AG04449 (cell line): ENCODE data around the gene BCOR.

Experiments
- CTCF ChIA-PET: fragments of 350-600 bp; formaldehyde crosslinking; extraction: SDS; loops from one replicate; lab custom pipeline; 2021; ENCODE audit warnings: antibody characterized with exemption; lab: Yijun Ruan, JAX
- POLR2A ChIA-PET: fragments of 400-600, 350-600 bp; formaldehyde crosslinking; extraction: SDS; loops from one replicate; lab custom pipeline; 2020; ENCODE audit warnings: antibody characterized with exemption, inconsistent platforms; lab: Yijun Ruan, JAX
- DNase-seq: peaks from one replicate; pipeline ENCODE4 v3.0.0-alpha.2; 2010; ENCODE audit warnings: low read depth, low spot score
- H3K4me3 ChIP-seq: 2 replicates; pipeline ENCODE4 v1.5.1; 2011; ENCODE audit warnings: low read depth, mild to moderate bottlenecking, control low read depth, low read length
- TF ChIP-seq, protein P1 (sequence below): IDR thresholded peaks from one replicate; pipeline ENCODE4 v1.5.1; 2011; ENCODE audit warnings: mild to moderate bottlenecking, moderate library complexity, low read length, control low read depth, inconsistent platforms; ENCODE audit not compliant: insufficient read depth; ENCODE audit errors: missing control alignments

Gene BCOR

DNA sequence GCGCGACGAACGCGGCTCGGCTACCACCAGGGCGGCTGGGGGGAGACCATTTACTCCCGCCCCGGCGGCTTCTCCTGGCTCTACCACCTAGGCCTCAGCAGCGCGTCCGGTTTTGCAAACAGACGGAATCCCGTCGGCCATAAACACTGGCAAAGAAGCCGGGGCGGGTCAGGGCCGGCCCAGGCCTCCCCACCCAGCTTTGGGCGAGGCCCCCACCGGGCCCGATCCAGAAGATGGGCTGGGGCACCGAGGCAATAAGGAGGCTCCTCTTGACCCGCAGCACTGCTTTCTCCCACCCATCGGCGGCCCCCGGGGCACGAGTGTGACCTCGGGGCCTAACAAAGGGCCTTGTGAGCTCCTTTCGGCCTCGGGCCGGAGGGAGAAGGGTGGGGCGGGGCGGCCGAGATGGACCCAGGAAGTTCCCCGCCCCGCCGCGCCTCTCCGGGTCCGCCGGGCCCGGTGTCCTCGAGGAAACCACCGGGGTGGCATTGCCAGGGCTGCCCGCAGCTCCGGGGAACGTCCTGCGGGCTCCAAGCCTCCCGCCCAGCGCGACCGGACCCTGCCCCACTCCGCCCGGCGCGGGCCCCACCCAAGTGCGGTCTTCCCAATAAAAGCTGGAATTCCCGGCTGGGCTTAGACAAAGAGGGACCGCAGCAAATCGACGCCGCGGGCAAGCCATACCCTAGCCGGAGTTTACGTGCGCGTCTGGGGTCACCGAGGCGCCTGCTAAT lies 5.9 kb downstream of the BCOR start:
- CTCF ChIA-PET: no interaction called here
- no peak overlapping the region for H3K4me3 ChIP-seq
- DNase-seq: no peak
- TF ChIP-seq, protein P1, sequence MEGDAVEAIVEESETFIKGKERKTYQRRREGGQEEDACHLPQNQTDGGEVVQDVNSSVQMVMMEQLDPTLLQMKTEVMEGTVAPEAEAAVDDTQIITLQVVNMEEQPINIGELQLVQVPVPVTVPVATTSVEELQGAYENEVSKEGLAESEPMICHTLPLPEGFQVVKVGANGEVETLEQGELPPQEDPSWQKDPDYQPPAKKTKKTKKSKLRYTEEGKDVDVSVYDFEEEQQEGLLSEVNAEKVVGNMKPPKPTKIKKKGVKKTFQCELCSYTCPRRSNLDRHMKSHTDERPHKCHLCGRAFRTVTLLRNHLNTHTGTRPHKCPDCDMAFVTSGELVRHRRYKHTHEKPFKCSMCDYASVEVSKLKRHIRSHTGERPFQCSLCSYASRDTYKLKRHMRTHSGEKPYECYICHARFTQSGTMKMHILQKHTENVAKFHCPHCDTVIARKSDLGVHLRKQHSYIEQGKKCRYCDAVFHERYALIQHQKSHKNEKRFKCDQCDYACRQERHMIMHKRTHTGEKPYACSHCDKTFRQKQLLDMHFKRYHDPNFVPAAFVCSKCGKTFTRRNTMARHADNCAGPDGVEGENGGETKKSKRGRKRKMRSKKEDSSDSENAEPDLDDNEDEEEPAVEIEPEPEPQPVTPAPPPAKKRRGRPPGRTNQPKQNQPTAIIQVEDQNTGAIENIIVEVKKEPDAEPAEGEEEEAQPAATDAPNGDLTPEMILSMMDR: no peak
- POLR2A ChIA-PET: no interaction called here

- no peak overlapping the region for H3K4me3 ChIP-seq
These were observed 6.8 kb downstream of the BCOR start for GRCh38 chrX:40090961-40091360.

GRCh38 chrX:40090050-40090804 lies 7.5 kb downstream of the BCOR start:
- TF ChIP-seq, protein P1: no peak
- ChIA-PET POLR2A (no interaction called here), CTCF (no interaction called here)
- H3K4me3 ChIP-seq: no peak overlapping the region
- DNase-seq: no peak

More at GRCh38 chrX:40090961-40091360, 6.8 kb downstream of the BCOR start:
- DNase-seq: no peak
- ChIA-PET POLR2A (no interaction called here), CTCF (no interaction called here)
- TF ChIP-seq, protein P1: no peak

DNA sequence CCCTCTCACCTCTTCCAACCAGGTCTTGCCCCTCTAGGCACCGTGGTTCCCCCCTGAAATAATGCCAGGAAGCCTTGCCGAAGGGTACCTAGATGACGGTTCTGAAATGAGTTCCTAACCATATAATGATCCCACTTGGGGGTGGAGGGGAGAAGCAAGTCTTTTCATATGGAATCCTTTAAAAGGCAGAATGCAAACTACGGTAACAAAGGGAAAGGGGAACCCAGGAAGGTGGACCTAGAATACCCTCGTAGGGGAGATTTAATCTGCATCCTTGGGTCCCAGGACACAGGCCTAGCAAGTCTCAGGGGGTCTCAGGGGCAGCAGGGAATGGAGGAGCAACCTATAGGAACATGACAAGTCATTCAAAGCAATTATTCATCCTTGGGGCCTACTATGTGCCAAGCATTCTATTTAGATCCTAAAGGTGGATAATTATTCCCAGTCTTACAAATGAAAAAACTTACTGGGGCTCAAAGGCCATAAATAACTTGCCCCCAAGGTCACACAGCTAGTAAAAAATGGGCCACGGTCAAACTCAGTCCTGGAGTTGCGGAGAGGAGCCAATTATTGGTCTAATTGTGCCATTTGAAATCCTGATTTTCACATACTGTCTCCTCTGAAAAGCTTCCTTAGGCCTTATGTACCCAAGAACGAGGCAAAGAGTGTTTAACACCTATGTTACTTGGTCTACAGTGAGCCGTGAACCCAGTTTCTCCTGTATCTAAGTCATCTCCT lies 8.8 kb downstream of the BCOR start:
- ChIA-PET CTCF (interaction anchor here (0.9 to 1.0 kb wide), 2 partner anchors 8 to 80 kb away, joined by 3 read pairs; no protein-coding TSS in a partner anchor), POLR2A (no interaction called here)
- H3K4me3 ChIP-seq: no peak overlapping the region
- DNase-seq: no peak
- TF ChIP-seq, protein P1: no peak

- no peak overlapping the region for H3K4me3 ChIP-seq
- ChIA-PET POLR2A (interaction anchor here (1.3 kb wide), 1 partner anchor 10 kb away, joined by 6 read pairs; the partner anchor contains the start of gene BCOR), CTCF (interaction anchor here (0.8 to 1.0 kb wide), 3 partner anchors 9 to 81 kb away, joined by 3 read pairs; no protein-coding TSS in a partner anchor)
- TF ChIP-seq, protein P1: no peak
- DNase-seq: no peak
These were observed 9.5 kb downstream of the BCOR start for GRCh38 chrX:40088299-40088625.
